22Rv1 (cell line): ENCODE data around the gene ARL8B.

Experiments
- H3K27ac ChIP-seq: fragments of 450-650 bp; 2 replicates; pipeline ENCODE4 v1.5.1; 2017
- ZFX ChIP-seq: fragments of 450-650 bp; IDR thresholded peaks from 2 replicates; pipeline ENCODE4 v1.6.1; 2017; ENCODE audit warnings: antibody characterized with exemption, borderline replicate concordance
- TF ChIP-seq, protein P1 (sequence below): fragments of 450-650 bp; IDR thresholded peaks from 2 replicates; pipeline ENCODE4 v1.5.1; 2017; ENCODE audit warnings: mild to moderate bottlenecking

ARL8B gene

DNA sequence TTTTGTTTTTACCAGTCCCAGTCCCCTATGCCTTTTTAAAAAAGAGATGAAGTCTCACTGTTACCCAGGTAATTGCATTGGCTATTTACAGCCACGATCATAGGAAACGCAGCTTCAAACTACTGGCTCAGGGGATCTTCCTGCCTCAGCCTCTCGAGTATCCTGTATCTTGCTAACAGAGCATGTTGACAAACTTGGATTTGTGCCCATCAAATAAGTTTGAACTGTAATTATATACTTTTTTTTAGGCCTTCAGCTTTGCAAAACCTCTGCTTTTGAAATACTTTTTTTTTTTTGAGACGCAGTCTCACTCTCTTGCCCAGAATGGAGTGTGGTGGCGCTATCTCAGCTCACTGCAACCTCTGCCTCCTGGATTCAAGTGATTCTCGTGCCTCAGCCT lies 62.4 kb downstream of the ARL8B start:
- no peak overlapping the region for H3K27ac ChIP-seq
- TF ChIP-seq, protein P1, sequence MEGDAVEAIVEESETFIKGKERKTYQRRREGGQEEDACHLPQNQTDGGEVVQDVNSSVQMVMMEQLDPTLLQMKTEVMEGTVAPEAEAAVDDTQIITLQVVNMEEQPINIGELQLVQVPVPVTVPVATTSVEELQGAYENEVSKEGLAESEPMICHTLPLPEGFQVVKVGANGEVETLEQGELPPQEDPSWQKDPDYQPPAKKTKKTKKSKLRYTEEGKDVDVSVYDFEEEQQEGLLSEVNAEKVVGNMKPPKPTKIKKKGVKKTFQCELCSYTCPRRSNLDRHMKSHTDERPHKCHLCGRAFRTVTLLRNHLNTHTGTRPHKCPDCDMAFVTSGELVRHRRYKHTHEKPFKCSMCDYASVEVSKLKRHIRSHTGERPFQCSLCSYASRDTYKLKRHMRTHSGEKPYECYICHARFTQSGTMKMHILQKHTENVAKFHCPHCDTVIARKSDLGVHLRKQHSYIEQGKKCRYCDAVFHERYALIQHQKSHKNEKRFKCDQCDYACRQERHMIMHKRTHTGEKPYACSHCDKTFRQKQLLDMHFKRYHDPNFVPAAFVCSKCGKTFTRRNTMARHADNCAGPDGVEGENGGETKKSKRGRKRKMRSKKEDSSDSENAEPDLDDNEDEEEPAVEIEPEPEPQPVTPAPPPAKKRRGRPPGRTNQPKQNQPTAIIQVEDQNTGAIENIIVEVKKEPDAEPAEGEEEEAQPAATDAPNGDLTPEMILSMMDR, result no peak

DNA sequence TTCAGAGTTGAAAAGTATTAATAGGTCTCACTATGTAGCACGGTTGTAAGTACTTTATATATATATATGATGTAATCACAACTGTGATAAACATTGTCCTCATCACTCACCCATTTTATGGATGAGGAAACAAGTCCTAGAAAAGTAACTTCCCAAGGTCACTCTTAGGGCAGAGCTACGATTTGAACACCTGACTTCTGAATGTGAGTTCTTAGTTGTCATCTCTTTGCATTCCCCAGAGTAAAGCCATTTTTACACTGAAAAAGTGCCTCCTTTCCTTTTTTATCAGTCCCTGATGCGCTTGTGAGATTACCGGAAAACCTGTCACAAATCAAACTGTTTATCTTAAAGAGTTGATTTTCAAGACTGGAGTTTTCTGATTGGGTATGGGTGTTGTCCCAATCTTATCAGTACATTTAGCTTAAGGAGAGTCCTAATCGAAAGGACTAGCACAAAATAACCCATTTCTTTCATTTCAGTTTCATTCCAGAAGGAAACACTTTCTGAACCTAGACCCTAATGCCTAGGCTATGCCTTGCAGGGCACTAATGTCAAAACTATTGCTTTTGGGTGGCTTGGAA lies 63.1 kb downstream of the ARL8B start:
- no peak for TF ChIP-seq ZFX
- TF ChIP-seq, protein P1, result no peak
- H3K27ac ChIP-seq, result no peak overlapping the region

DNA sequence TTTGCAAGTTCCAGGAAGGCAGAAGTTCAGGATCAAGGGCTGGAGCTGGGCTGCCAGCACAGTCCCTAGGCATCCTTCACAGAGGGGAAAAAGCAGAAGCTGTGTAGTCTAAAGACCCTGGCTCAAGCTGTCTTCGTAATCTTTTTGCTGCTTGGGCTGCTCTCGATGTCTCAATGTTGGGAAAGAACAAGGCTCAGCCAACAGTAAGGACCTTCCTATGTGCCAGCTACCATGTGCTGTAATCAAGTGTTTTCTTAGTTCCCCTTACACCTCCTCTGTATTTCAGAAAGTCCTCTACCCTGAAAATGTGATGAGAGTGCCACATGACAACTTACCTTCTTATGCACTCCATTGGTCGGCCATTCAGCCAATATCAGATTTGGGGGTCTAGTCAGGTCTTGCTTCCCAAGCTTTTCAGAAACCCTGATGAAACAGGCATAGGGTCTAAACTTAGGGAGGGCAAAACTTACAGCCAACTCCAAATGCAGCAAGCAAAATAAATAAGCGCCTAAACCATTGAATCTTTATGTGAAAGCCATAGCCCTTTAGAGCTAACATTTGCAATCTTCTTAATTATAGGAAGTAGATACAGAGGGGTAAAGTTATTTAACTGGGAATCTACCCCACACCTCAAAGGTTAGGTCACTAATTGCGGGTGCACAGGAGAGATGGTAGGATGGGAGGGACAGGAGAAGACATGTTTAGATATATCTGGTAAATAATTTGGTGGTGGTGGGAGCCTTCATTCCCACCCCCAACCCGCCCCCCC lies 64.2 kb downstream of the ARL8B start:
- H3K27ac ChIP-seq, result no peak overlapping the region
- TF ChIP-seq, protein P1, result no peak
- no peak for TF ChIP-seq ZFX

DNA sequence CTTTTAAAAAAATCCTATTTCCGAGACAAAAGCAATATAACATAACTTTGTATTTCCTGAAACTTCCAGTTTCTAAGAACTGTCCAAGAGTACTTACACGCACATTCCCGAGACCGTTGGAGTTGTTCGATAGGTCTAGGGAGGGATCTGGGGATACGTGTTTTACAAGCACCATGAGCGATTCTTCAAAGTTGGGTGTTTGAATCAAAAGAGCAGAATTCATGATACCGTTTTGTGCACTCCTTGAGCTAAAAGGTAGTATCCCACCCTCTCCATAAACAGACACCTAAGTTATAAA lies 64.7 kb downstream of the ARL8B start:
- TF ChIP-seq ZFX, result no peak
- TF ChIP-seq, protein P1, result no peak
- peak overlapping the region; percentile 60; the same call in 1 of the 2 replicates for H3K27ac ChIP-seq

DNA sequence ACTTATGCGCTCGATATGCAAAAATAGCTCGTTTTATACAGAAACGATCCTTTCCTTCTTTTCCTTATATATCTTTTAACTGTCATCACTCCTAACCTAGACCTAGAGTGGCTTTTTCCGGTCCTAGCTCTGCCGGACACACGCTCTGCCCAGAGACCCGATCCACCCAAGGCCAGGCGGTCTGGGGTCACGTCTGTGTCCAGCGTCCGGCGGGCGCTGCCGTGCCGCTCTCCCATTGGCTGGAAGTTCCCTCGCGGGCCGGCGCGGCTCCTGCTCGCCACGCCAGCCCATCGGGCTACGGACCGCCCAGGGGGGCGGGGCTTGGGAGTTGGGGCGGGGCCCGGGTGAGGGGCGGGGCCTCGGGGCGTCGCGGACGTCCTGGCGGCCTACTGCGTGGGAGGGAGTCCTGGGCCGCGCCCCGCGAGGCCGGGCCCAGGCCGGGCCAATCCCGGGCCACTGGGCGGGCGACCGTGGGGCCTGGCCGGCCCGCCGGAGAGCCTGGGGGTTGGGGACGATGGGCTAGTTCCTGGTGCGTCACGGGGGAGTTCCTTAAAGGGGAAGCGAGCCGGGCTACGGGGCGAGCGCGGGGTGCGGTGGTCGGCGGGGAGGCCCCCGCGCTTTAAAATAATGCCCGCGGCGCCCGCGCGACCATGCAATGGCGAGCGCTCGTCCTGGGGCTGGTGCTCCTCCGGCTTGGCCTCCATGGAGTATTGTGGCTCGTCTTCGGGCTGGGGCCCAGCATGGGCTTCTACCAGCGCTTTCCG lies 65.2 kb downstream of the ARL8B start, which contains the start of gene EDEM1:
TSS of gene EDEM1 (plus strand) at position 552 of the 764 bp plus-strand sequence. CDS start at position 651, 99 bp downstream.
- peak within 1 kb of the TSS; percentile 60 for H3K27ac ChIP-seq
- TF ChIP-seq, protein P1, result no peak
- no peak for TF ChIP-seq ZFX

DNA sequence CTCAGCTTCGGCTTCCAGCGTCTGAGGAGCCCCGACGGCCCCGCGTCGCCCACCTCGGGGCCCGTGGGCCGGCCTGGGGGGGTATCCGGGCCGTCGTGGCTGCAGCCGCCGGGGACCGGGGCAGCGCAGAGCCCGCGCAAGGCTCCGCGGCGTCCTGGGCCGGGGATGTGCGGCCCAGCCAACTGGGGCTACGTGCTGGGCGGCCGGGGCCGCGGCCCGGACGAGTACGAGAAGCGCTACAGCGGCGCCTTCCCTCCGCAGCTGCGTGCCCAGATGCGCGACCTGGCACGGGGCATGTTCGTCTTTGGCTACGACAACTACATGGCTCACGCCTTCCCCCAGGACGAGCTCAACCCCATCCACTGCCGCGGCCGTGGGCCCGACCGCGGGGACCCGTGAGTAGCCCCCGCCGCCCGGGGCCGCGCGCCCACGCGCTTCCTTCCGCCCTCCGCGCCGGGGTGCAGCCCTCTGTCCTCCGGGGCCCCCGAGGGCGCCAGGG lies 65.9 kb downstream of the ARL8B start:
- no peak for TF ChIP-seq ZFX
- TF ChIP-seq, protein P1, result no peak
- H3K27ac ChIP-seq, result peak overlapping the region; percentile 60
